RWPE1 (cell line): ENCODE measurements around the gene CAMK2B.

Source experiments
- CTCF ChIA-PET: fragments of 350-600 bp; sonication (Branson Sonifier 250); formaldehyde crosslinking; extraction: SDS; loops from one replicate; lab custom pipeline; 2021; lab: Yijun Ruan, JAX
- POLR2A ChIA-PET: fragments of 400-600 bp; formaldehyde crosslinking; extraction: SDS; loops from one replicate; lab custom pipeline; 2020; ENCODE audit warnings: antibody characterized with exemption; ENCODE audit not compliant: low non-redundant PET; lab: Yijun Ruan, JAX
- DNase-seq: peaks from one replicate; pipeline ENCODE4 v3.0.0; 2012; ENCODE audit warnings: low spot score
- H3K27ac ChIP-seq: fragments of 450-650 bp; 2 replicates; pipeline ENCODE4 v1.5.1; 2017
- CTCF ChIP-seq: fragments of 450-650 bp; conservative IDR thresholded peaks from 2 replicates; pipeline ENCODE4 v1.5.1; 2017; ENCODE audit warnings: low read depth, mild to moderate bottlenecking

CAMK2B gene

GRCh38 chr7:44213206-44213876 is 112.1 kb downstream of the CAMK2B start:
- POLR2A ChIA-PET, result interaction anchor here (0.7 kb wide), 1 partner anchor 12 kb away, joined by 3 read pairs; no protein-coding TSS in a partner anchor
- DNase-seq, result no peak
- CTCF ChIA-PET, result interaction anchor here (0.7 kb wide), 1 partner anchor 829 kb away, joined by 3 read pairs; no protein-coding TSS in a partner anchor
- no peak for TF ChIP-seq CTCF
- H3K27ac ChIP-seq, result peak overlapping the region; percentile 61

GRCh38 chr7:44212581-44213184 is 112.7 kb downstream of the CAMK2B start:
- CTCF ChIA-PET, result interaction anchor here (0.7 kb wide), 1 partner anchor 828 kb away, joined by 3 read pairs; no protein-coding TSS in a partner anchor
- H3K27ac ChIP-seq, result peak overlapping the region; percentile 61
- DNase-seq, result no peak
- POLR2A ChIA-PET, result interaction anchor here (0.7 kb wide), 1 partner anchor 12 kb away, joined by 3 read pairs; no protein-coding TSS in a partner anchor
- TF ChIP-seq CTCF, result no peak

- ChIA-PET CTCF (no interaction called here), POLR2A (no interaction called here)
- TF ChIP-seq CTCF, result no peak
- peak overlapping the region; percentile 61 for H3K27ac ChIP-seq
- no peak for DNase-seq
These were observed 113.4 kb downstream of the CAMK2B start for GRCh38 chr7:44212018-44212417.

GRCh38 chr7:44211126-44211675 is 114.2 kb downstream of the CAMK2B start:
- TF ChIP-seq CTCF, result no peak
- ChIA-PET CTCF (no interaction called here), POLR2A (no interaction called here)
- H3K27ac ChIP-seq, result no peak overlapping the region
- DNase-seq, result no peak

- CTCF ChIA-PET, result no interaction called here
- DNase-seq, result no peak
- no peak for TF ChIP-seq CTCF
- POLR2A ChIA-PET, result no interaction called here
- H3K27ac ChIP-seq, result no peak overlapping the region
These were observed 115.3 kb downstream of the CAMK2B start for GRCh38 chr7:44210107-44210506.

- no peak for DNase-seq
- no peak overlapping the region for H3K27ac ChIP-seq
- no peak for TF ChIP-seq CTCF
- ChIA-PET POLR2A (no interaction called here), CTCF (interaction anchor here (0.7 kb wide), 2 partner anchors 227 to 596 kb away, joined by 3 read pairs; no protein-coding TSS in a partner anchor)
These were observed 117.3 kb downstream of the CAMK2B start for GRCh38 chr7:44208085-44208484.
